Type B pancreatic cell (in vitro differentiated cells): ENCODE results near the gene MYO18B. TPM values are rescaled to one million over a fixed set of nuclear protein-coding genes. Genes with fewer than 3 reads are reported as not detected.

Source experiments
- DNase-seq: peaks from one replicate; pipeline ENCODE4 v3.0.0; 2021; ENCODE audit warnings: mixed read lengths; ENCODE audit not compliant: unreplicated experiment; ENCODE audit errors: extremely low spot score
- H3K27ac Mint-ChIP-seq: 2 replicates; pipeline ENCODE4 v1.8.0; 2021; ENCODE audit warnings: mild to moderate bottlenecking, mixed read lengths
- H3K27me3 Mint-ChIP-seq: 2 replicates; pipeline ENCODE4 v1.8.0; 2021; ENCODE audit warnings: mixed read lengths
- H3K36me3 Mint-ChIP-seq: 2 replicates; pipeline ENCODE4 v1.8.0; 2021; ENCODE audit warnings: mixed read lengths
- H3K4me1 Mint-ChIP-seq: one replicate; pipeline ENCODE4 v1.8.0; 2021; ENCODE audit warnings: mixed read lengths; ENCODE audit not compliant: unreplicated experiment
- H3K4me3 Mint-ChIP-seq: 2 replicates; pipeline ENCODE4 v1.8.0; 2021; ENCODE audit warnings: mild to moderate bottlenecking, mixed read lengths
- H3K9me3 Mint-ChIP-seq: 2 replicates; pipeline ENCODE4 v1.8.0; 2021; ENCODE audit warnings: mixed read lengths
- CTCF ChIP-seq: fragments of 200-600 bp; sonication (generic); conservative IDR thresholded peaks from 2 replicates; pipeline ENCODE4 v1.5.0; 2021; ENCODE audit warnings: antibody characterized with exemption, mild to moderate bottlenecking
- total RNA-seq: library from RNA; stranded (reverse); gene quantifications from 2 replicates; pipeline ENCODE4 v1.2.1, GENCODE V29; 2021; ENCODE audit warnings: low replicate concordance

The MYO18B gene
- total RNA-seq, 1 donor from 2014 or later: 0.10 TPM

DNA sequence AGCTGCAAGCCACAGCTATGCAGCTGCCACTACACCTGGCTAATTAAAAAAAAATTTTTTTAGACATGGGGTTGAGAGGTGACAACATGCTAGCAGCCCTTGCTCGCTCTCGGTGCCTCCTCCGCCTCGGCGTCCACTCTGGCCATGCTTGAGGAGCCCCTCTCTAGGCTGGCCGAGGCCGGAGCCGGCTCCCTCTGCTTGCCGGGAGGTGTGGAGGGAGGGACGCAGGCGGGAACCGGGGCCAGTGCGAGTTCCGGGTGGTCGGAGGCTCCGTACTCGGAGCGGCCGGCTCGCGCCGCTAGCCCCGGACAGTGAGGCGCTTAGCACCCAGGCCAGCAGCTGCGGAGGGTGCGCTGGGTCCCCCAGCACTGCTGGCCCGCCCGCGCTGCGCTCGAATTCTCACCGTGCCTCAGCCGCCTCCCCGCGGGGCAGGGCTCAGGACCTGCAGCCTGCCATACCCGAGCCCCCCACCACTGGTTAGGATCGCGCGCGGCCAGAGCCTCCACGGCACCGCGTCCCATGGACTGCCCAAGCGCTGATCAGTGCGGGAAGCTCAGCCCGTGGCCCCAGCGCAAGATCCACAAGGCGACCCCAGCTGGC is 10.7 kb downstream of the MYO18B start:
- Mint-ChIP-seq H3K9me3 (no peaks in the 10 kb centered on the region), H3K4me3 (no peak overlapping the region), H3K36me3 (no peaks in the 10 kb centered on the region), H3K27me3 (peaks cover 27% of the 10 kb centered on the region), H3K27ac (no peak overlapping the region), H3K4me1 (no peaks in the 10 kb centered on the region)
- no peak for TF ChIP-seq CTCF
- no peak for DNase-seq

DNA sequence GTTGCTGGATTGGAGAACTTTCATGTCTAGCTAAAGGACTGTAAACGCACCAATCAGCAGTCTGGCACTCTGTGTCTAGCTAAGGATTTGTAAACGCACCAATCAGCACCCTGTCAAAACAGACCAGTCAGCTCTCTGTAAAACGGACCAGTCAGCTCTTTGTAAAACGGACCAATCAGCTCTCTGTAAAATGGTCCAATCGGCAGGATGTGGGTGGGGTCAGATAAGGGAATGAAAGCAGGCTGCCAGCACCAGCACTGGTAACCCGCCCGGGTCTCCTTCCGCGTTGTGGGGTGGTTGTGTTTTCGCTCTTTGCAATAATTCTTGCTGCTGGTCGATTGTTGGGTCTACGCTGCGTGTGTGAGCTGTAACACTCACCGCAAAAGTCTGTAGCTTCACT is 11.3 kb downstream of the MYO18B start:
- Mint-ChIP-seq H3K9me3 (no peaks in the 10 kb centered on the region), H3K4me3 (no peak overlapping the region), H3K27ac (no peak overlapping the region), H3K27me3 (peaks cover 27% of the 10 kb centered on the region), H3K36me3 (no peaks in the 10 kb centered on the region), H3K4me1 (no peaks in the 10 kb centered on the region)
- no peak for DNase-seq
- TF ChIP-seq CTCF: no peak

DNA sequence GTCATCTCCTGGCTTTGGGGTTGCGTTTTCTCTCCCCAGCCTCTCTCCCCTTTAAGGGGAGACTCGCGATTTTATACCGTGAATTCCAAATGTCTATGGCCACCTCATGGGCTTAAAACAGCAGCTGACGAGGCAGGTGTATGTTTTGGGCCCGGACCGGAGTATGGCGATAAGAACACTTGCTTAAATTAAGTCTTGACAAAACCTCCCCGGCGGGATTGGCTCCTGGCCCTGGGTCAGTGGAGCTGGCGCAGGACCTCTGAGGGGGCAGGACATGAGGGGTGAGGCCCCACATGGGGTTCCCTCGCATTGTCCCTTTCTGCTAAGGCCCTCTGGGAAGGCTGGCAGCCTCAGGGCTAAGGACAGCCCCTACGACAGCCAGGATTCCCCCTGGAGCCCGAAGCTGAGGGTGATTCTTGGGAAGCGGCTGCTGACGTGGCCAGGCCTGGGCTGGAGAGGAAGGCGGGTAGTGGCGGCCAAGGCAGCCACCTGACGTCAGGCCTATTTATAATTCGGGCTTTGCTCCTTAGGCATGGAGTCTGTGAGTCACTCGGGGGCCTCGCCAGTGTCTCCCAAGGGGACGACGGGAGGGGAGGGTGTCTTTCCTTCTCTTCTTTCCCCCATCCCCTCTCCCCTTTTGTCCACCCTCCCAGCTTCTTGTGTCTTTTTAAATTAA is 12.7 kb downstream of the MYO18B start:
- H3K27ac Mint-ChIP-seq: no peak overlapping the region
- no peak overlapping the region for H3K4me3 Mint-ChIP-seq
- H3K9me3 Mint-ChIP-seq: no peaks in the 10 kb centered on the region
- no peaks in the 10 kb centered on the region for H3K4me1 Mint-ChIP-seq
- peaks cover 20% of the 10 kb centered on the region for H3K27me3 Mint-ChIP-seq
- DNase-seq: no peak
- no peaks in the 10 kb centered on the region for H3K36me3 Mint-ChIP-seq
- TF ChIP-seq CTCF: no peak

- no peaks in the 10 kb centered on the region for H3K9me3 Mint-ChIP-seq
- H3K27ac Mint-ChIP-seq: no peak overlapping the region
- no peak for TF ChIP-seq CTCF
- no peak overlapping the region for H3K4me3 Mint-ChIP-seq
- no peak for DNase-seq
- peaks cover 3% of the 10 kb centered on the region for H3K27me3 Mint-ChIP-seq
- H3K36me3 Mint-ChIP-seq: no peaks in the 10 kb centered on the region
- H3K4me1 Mint-ChIP-seq: no peaks in the 10 kb centered on the region
These were observed 15.7 kb downstream of the MYO18B start for GRCh38 chr22:25757686-25758085.

- H3K36me3 Mint-ChIP-seq: no peaks in the 10 kb centered on the region
- no peak overlapping the region for H3K27ac Mint-ChIP-seq
- no peaks in the 10 kb centered on the region for H3K9me3 Mint-ChIP-seq
- DNase-seq: no peak
- no peaks in the 10 kb centered on the region for H3K4me1 Mint-ChIP-seq
- no peak for TF ChIP-seq CTCF
- peaks cover 3% of the 10 kb centered on the region for H3K27me3 Mint-ChIP-seq
- no peak overlapping the region for H3K4me3 Mint-ChIP-seq
These were observed 16.3 kb downstream of the MYO18B start for GRCh38 chr22:25758316-25758715.
